COLO668 (cell line): ENCODE data around the gene NPTX2.

Experiments
- DNase-seq: peaks from one replicate; lab custom pipeline; 2025; ENCODE audit not compliant: unreplicated experiment; lab: John Stamatoyannopoulos, UW

NPTX2 gene

GRCh38 chr7:98653601-98654310 is 36.7 kb downstream of the NPTX2 start:
- no peak for DNase-seq

- DNase-seq = no peak
Observed at GRCh38 chr7:98654524-98655272, 37.6 kb downstream of the NPTX2 start.

GRCh38 chr7:98655611-98656010 is 38.5 kb downstream of the NPTX2 start:
- DNase-seq = no peak

GRCh38 chr7:98656899-98657298 is 39.8 kb downstream of the NPTX2 start:
- DNase-seq = no peak

- no peak for DNase-seq
Observed at GRCh38 chr7:98657736-98658135, 40.7 kb downstream of the NPTX2 start.

DNA sequence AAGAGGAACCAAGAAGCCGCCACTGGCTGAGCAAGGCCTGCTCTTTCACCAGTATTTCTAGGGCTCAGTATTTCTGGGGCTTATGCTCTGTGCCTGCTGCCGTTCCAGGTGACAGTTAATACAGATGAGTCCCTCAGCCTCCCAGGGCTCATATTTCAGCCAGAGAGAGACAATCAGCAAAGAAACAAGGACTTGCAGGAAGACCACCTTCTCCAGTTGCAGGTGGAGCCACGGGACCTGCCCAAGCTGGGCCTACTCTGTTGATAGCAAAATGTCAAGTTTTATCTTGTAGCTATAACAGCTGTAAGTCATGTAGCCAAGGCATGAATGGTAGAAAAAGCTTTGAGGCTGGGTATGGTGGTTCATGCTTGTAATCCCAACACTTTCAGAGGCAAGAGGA is 42.7 kb downstream of the NPTX2 start:
- no peak for DNase-seq

GRCh38 chr7:98661607-98662006 is 44.5 kb downstream of the NPTX2 start:
- DNase-seq = no peak

- no peak for DNase-seq
Observed at GRCh38 chr7:98662289-98662688, 45.2 kb downstream of the NPTX2 start.

DNA sequence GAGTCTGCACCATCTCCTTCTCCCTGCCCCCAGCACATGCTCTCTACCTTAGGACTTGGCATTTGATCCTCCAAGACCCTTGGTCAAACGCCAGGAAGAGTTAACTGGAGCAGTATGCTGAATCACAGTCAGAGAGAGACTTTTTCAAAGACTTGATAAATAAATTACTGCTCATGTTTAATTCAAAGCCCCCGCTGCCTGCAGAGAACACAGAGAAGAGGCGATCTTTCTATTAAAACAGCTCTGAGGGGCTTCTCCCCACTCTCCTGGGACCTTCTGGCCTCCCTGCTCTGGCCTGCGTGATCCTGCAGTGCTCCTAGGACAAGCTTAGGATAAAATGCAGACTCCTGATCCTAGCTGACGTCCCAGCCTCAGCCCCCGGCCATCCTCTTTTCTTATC is 47.8 kb downstream of the NPTX2 start:
- DNase-seq = no peak

- no peak for DNase-seq
Observed at GRCh38 chr7:98668255-98668654, 51.2 kb downstream of the NPTX2 start.

- no peak for DNase-seq
Observed at GRCh38 chr7:98669329-98670000, 52.4 kb downstream of the NPTX2 start.

GRCh38 chr7:98670186-98670585 is 53.1 kb downstream of the NPTX2 start:
- no peak for DNase-seq

DNA sequence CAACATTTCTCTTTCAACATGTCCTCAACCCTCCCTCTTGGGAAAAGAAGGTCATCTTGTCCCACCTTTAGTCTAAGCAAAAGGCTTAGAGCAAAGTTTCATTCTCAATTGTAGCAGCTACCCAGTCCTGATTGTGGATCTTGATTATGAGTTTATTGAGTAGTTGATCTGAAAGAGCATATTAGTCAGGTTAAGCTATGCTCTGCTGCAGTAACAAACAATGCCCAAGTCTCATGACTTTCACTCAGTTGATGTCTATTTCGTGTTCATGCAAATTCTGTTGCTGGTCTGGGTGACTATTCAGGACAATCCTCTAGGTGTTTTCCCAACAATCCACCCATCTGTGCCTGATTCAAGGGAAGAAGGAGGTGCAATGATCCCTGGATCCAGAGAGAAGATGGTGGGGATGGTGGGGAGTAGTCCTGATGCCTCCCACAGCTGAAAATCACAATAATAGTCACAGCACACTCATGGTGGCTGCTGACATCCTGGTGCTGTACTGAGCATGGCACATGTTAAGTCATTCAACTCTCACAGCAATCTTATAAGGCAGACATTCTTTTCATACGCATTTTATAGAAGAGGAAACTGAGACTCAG is 54.7 kb downstream of the NPTX2 start:
- no peak for DNase-seq

GRCh38 chr7:98674461-98674860 is 57.4 kb downstream of the NPTX2 start:
- no peak for DNase-seq

- DNase-seq = no peak
Observed at GRCh38 chr7:98674881-98675280, 57.8 kb downstream of the NPTX2 start.

- DNase-seq = no peak
Observed at GRCh38 chr7:98678215-98678614, 61.1 kb downstream of the NPTX2 start.
